MM.1S (cell line): ENCODE measurements around the gene RUSC2.
"Not testable (repeated sequence)": the region's sequence is repeated elsewhere in the genome, so short reads cannot be mapped to it uniquely, and the experiment has no call there.

Experiments
- DNase-seq: peaks from one replicate; pipeline ENCODE4 v3.0.0-alpha.2; 2015
- H2AFZ ChIP-seq: fragments of 300-600 bp; sonication (generic); 2 replicates; pipeline ENCODE4 v1.6.0; 2016; ENCODE audit warnings: antibody characterized with exemption, low read length
- H3F3A ChIP-seq: fragments of 300-600 bp; sonication (generic); 2 replicates; pipeline ENCODE4 v1.6.1; 2016; ENCODE audit warnings: mild to moderate bottlenecking, antibody characterized with exemption, low read length, moderate library complexity, mixed read lengths; ENCODE audit not compliant: insufficient read depth
- H3K27ac ChIP-seq: fragments of 300-600 bp; sonication (generic); 2 replicates; pipeline ENCODE4 v1.5.1; 2016; ENCODE audit warnings: mild to moderate bottlenecking, low read length
- H3K27me3 ChIP-seq: fragments of 300-600 bp; sonication (generic); replicated peaks from 2 replicates; pipeline ENCODE4 v1.6.0; 2016; ENCODE audit warnings: low read length; ENCODE audit not compliant: insufficient read depth
- H3K36me3 ChIP-seq: fragments of 300-600 bp; sonication (generic); replicated peaks from 2 replicates; pipeline ENCODE4 v1.6.1; 2016; ENCODE audit warnings: mild to moderate bottlenecking, low read length, mixed read lengths; ENCODE audit not compliant: insufficient read depth
- H3K4me1 ChIP-seq: fragments of 300-600 bp; sonication (generic); 2 replicates; pipeline ENCODE4 v1.6.1; 2016; ENCODE audit warnings: low read length, mixed read lengths
- H3K4me2 ChIP-seq: fragments of 300-600 bp; sonication (generic); 2 replicates; pipeline ENCODE4 v1.6.0; 2016; ENCODE audit warnings: low read depth, low read length
- H3K4me3 ChIP-seq: fragments of 300-600 bp; sonication (generic); 2 replicates; pipeline ENCODE4 v1.5.1; 2016; ENCODE audit warnings: low read length, mixed read lengths
- H3K79me2 ChIP-seq: fragments of 300-600 bp; sonication (generic); 2 replicates; pipeline ENCODE4 v1.6.1; 2016; ENCODE audit warnings: mixed run types, low read length, mixed read lengths
- H3K9ac ChIP-seq: fragments of 300-600 bp; sonication (generic); 2 replicates; pipeline ENCODE4 v1.6.1; 2016; ENCODE audit warnings: low read length, mixed read lengths
- H3K9me2 ChIP-seq: fragments of 300-600 bp; sonication (generic); replicated peaks from 2 replicates; pipeline ENCODE4 v1.6.1; 2016; ENCODE audit warnings: mild to moderate bottlenecking, low read length, mixed read lengths; ENCODE audit not compliant: insufficient read depth
- H3K9me3 ChIP-seq: fragments of 300-600 bp; sonication (generic); replicated peaks from 2 replicates; pipeline ENCODE4 v1.6.1; 2016; ENCODE audit warnings: mild to moderate bottlenecking, low read length, mixed read lengths; ENCODE audit not compliant: insufficient read depth
- H4K20me1 ChIP-seq: fragments of 300-600 bp; sonication (generic); 2 replicates; pipeline ENCODE4 v1.6.1; 2016; ENCODE audit warnings: mild to moderate bottlenecking, low read length, moderate library complexity, mixed read lengths; ENCODE audit not compliant: insufficient read depth
- CTCF ChIP-seq: fragments of 300-600 bp; sonication (generic); IDR thresholded peaks from 2 replicates; pipeline ENCODE4 v1.5.1; 2016; ENCODE audit warnings: antibody characterized with exemption, low read length, mixed read lengths
- EZH2 ChIP-seq: fragments of 300-600 bp; sonication (generic); optimal IDR thresholded peaks from 2 replicates; pipeline ENCODE3; 2017; ENCODE audit warnings: low read depth, mild to moderate bottlenecking, antibody characterized with exemption, low read length, mixed read lengths
- EZH2phosphoT487 ChIP-seq: fragments of 300-600 bp; sonication (generic); IDR thresholded peaks from 2 replicates; pipeline ENCODE4 v1.6.1; 2018; ENCODE audit warnings: antibody characterized with exemption, low read length

Gene RUSC2

GRCh38 chr9:35521708-35522107, 31.8 kb downstream of the RUSC2 start:
- Histone ChIP-seq H3K4me1 (no peaks in the 10 kb centered on the region), H3K4me2 (no peak overlapping the region), H3K27ac (no peak overlapping the region), H4K20me1 (no peaks in the 10 kb centered on the region), H3K79me2 (no peaks in the 10 kb centered on the region), H3K9ac (no peak overlapping the region), H3K9me2 (no peaks in the 10 kb centered on the region), H3F3A (no peaks in the 10 kb centered on the region), H3K27me3 (no peaks in the 10 kb centered on the region), H3K36me3 (no peaks in the 10 kb centered on the region), H3K4me3 (no peak overlapping the region), H3K9me3 (no peaks in the 10 kb centered on the region), H2AFZ (no peak overlapping the region)
- DNase-seq = no peak
- TF ChIP-seq EZH2phosphoT487 (no peak), CTCF (no peak), EZH2 (no peak)

- Histone ChIP-seq H3K4me3 (no peak overlapping the region), H3K27ac (no peak overlapping the region), H3K4me2 (no peak overlapping the region), H3K9me3 (no peaks in the 10 kb centered on the region), H2AFZ (no peak overlapping the region), H4K20me1 (no peaks in the 10 kb centered on the region), H3K79me2 (no peaks in the 10 kb centered on the region), H3K4me1 (no peaks in the 10 kb centered on the region), H3F3A (no peaks in the 10 kb centered on the region), H3K9me2 (no peaks in the 10 kb centered on the region), H3K9ac (no peak overlapping the region), H3K36me3 (no peaks in the 10 kb centered on the region), H3K27me3 (no peaks in the 10 kb centered on the region)
- no peak for DNase-seq
- TF ChIP-seq EZH2phosphoT487 = no peak
- TF ChIP-seq CTCF = no peak
- no peak for TF ChIP-seq EZH2
Measured at GRCh38 chr9:35522187-35522586, 32.3 kb downstream of the RUSC2 start.

GRCh38 chr9:35522700-35523099, 32.8 kb downstream of the RUSC2 start:
- H3K4me3 ChIP-seq = no peak overlapping the region
- H3K4me1 ChIP-seq = no peaks in the 10 kb centered on the region
- no peak overlapping the region for H3K4me2 ChIP-seq
- H3K79me2 ChIP-seq = no peaks in the 10 kb centered on the region
- no peak for DNase-seq
- H3K9ac ChIP-seq = no peak overlapping the region
- H3K36me3 ChIP-seq = no peaks in the 10 kb centered on the region
- no peaks in the 10 kb centered on the region for H3K27me3 ChIP-seq
- no peaks in the 10 kb centered on the region for H4K20me1 ChIP-seq
- TF ChIP-seq EZH2phosphoT487 (no peak), EZH2 (no peak), CTCF (no peak)
- no peaks in the 10 kb centered on the region for H3F3A ChIP-seq
- no peaks in the 10 kb centered on the region for H3K9me2 ChIP-seq
- no peak overlapping the region for H3K27ac ChIP-seq
- H2AFZ ChIP-seq = no peak overlapping the region
- H3K9me3 ChIP-seq = no peaks in the 10 kb centered on the region

- H3K4me1 ChIP-seq, DNase-seq, H3K9me2 ChIP-seq, H3K9ac ChIP-seq, H3K27me3 ChIP-seq, H3F3A ChIP-seq, H3K27ac ChIP-seq, H4K20me1 ChIP-seq, H3K4me3 ChIP-seq, H3K4me2 ChIP-seq, H2AFZ ChIP-seq, H3K36me3 ChIP-seq, H3K79me2 ChIP-seq, H3K9me3 ChIP-seq: not testable (repeated sequence)
Measured at GRCh38 chr9:35523556-35523955, 33.6 kb downstream of the RUSC2 start.
